Neuronal stem cell (in vitro differentiated cells): ENCODE measurements around the gene TCEAL3.
A peak's percentile ranks its signal among the peaks of the same experiment; 100 is the strongest.

Experiments used
- DNase-seq: peaks from one replicate; pipeline ENCODE4 v3.0.0-alpha.2; 2013; ENCODE audit warnings: low spot score
- H2AFZ ChIP-seq: one replicate; pipeline ENCODE4 v1.6.1; 2013; ENCODE audit warnings: mild to moderate bottlenecking, low read length, inconsistent platforms
- H2AK5ac ChIP-seq: 2 replicates; pipeline ENCODE4 v1.6.1; 2013; ENCODE audit warnings: low read depth, mild to moderate bottlenecking, inconsistent platforms, low read length, moderate library complexity, mixed read lengths
- H2BK120ac ChIP-seq: 2 replicates; pipeline ENCODE4 v1.6.1; 2013; ENCODE audit warnings: low read depth, mild to moderate bottlenecking, inconsistent platforms, low read length, moderate library complexity, mixed read lengths
- H2BK12ac ChIP-seq: one replicate; pipeline ENCODE4 v1.6.1; 2013; ENCODE audit warnings: low read length, inconsistent platforms
- H2BK15ac ChIP-seq: 2 replicates; pipeline ENCODE4 v1.6.1; 2013; ENCODE audit warnings: mild to moderate bottlenecking, low read length, inconsistent platforms, mixed read lengths
- H2BK5ac ChIP-seq: one replicate; pipeline ENCODE4 v1.6.1; 2013; ENCODE audit warnings: inconsistent platforms, mild to moderate bottlenecking, low read length, moderate library complexity
- H3K14ac ChIP-seq: one replicate; pipeline ENCODE4 v1.6.1; 2013; ENCODE audit warnings: low read length, inconsistent platforms
- H3K18ac ChIP-seq: 2 replicates; pipeline ENCODE4 v1.6.1; 2013; ENCODE audit warnings: low read length, inconsistent platforms
- H3K23ac ChIP-seq: 2 replicates; pipeline ENCODE4 v1.6.1; 2013; ENCODE audit warnings: low read depth, mild to moderate bottlenecking, mixed read lengths, low read length, inconsistent platforms; ENCODE audit not compliant: poor library complexity
- H3K27ac ChIP-seq: replicated peaks from 3 replicates; pipeline ENCODE4 v1.5.1; 2013; ENCODE audit warnings: low read length, inconsistent platforms
- H3K27me3 ChIP-seq, 3 experiments: 2 replicates each; pipeline ENCODE4 v1.6.1; 2013; ENCODE audit warnings: low read length in 3 of 3, mild to moderate bottlenecking in 2 of 3, inconsistent platforms in 1 of 3, low read depth in 1 of 3, mixed read lengths in 1 of 3, moderate library complexity in 1 of 3; ENCODE audit not compliant: control insufficient read depth in 3 of 3, insufficient read depth in 3 of 3
- H3K36me3 ChIP-seq, 2 donors: replicated peaks in 1 of 2; 2 replicates each; pipeline ENCODE4 v1.6.1; 2013; ENCODE audit warnings: low read length in 2 of 2; ENCODE audit not compliant: control insufficient read depth in 2 of 2, insufficient read depth in 2 of 2
- H3K4ac ChIP-seq: 2 replicates; pipeline ENCODE4 v1.6.1; 2013; ENCODE audit warnings: inconsistent platforms, mild to moderate bottlenecking, low read length, moderate library complexity
- H3K4me1 ChIP-seq, 2 donors: 1 replicate in 1 of 2; 2 replicates in 1 of 2; pipeline ENCODE4 v1.6.1; 2013; ENCODE audit warnings: low read length in 2 of 2, low read depth in 1 of 2; ENCODE audit not compliant: control insufficient read depth in 2 of 2, insufficient read depth in 1 of 2
- H3K4me2 ChIP-seq: one replicate; pipeline ENCODE4 v1.6.1; 2013; ENCODE audit warnings: mild to moderate bottlenecking, low read length, inconsistent platforms; ENCODE audit not compliant: insufficient read depth, poor library complexity, severe bottlenecking
- H3K4me3 ChIP-seq, 2 donors: 2 replicates each; pipeline ENCODE4 v1.5.1; 2013; ENCODE audit warnings: low read length in 2 of 2, mild to moderate bottlenecking in 2 of 2, inconsistent platforms in 1 of 2, moderate library complexity in 1 of 2
- H3K79me1 ChIP-seq: one replicate; pipeline ENCODE4 v1.6.1; 2013; ENCODE audit warnings: low read depth, mild to moderate bottlenecking, inconsistent platforms, low read length, moderate library complexity
- H3K9ac ChIP-seq: one replicate; pipeline ENCODE4 v1.6.1; 2013; ENCODE audit warnings: mild to moderate bottlenecking, low read depth, low read length, inconsistent platforms; ENCODE audit not compliant: poor library complexity
- H3K9me3 ChIP-seq, 2 donors: replicated peaks in 1 of 2; 2 replicates each; pipeline versions ENCODE3 to v1.6.1; 2013; ENCODE audit warnings: low read length in 2 of 2, mild to moderate bottlenecking in 2 of 2, inconsistent platforms in 1 of 2, low read depth in 1 of 2, mixed read lengths in 1 of 2, moderate library complexity in 1 of 2; ENCODE audit not compliant: control insufficient read depth in 2 of 2, insufficient read depth in 1 of 2
- H4K8ac ChIP-seq: one replicate; pipeline ENCODE4 v1.6.1; 2013; ENCODE audit warnings: low read depth, mild to moderate bottlenecking, inconsistent platforms, low read length, moderate library complexity
- H4K91ac ChIP-seq: one replicate; pipeline ENCODE4 v1.6.1; 2013; ENCODE audit warnings: low read length, low read depth, mild to moderate bottlenecking, inconsistent platforms; ENCODE audit not compliant: poor library complexity
- WGBS, 2 donors: extraction: QIAGEN DNeasy Blood & Tissue Kit; methylation state at CpG; one replicate each; pipeline ENCODE4 v1.1.7; 2013; ENCODE audit warnings: missing lambda C conversion rate in 2 of 2, mixed read lengths in 1 of 2; ENCODE audit not compliant: insufficient read length in 2 of 2, insufficient replicate concordance in 1 of 2; ENCODE audit errors: extremely low coverage in 2 of 2; 5-methylcytosine and 5-hydroxymethylcytosine counted together

Gene TCEAL3

GRCh38 chrX:103584596-103584995 lies 23.2 kb upstream of the TCEAL3 start:
- no peak for DNase-seq
- H3K4me3 ChIP-seq: peak overlapping the region in 1 of 2 donors; percentile 56
- WGBS, 2 donors: no CpG with 5 or more reads among the region's 3 CpGs

GRCh38 chrX:103585411-103586313 lies 22.1 kb upstream of the TCEAL3 start, which contains the start of gene TCEAL4:
TCEAL4 (plus strand) TSS chrX:103585515; CDS start chrX:103586676, 1,161 bp downstream.
- Histone ChIP-seq H3K4me2 (peak within 1 kb of the TSS; percentile 54), H3K14ac (peak within 1 kb of the TSS; percentile 82), H4K8ac (no peak within 1 kb of the TSS), H2AFZ (peak within 1 kb of the TSS; percentile 89), H2BK120ac (no peak within 1 kb of the TSS), H4K91ac (no peak within 1 kb of the TSS), H2BK15ac (no peak within 1 kb of the TSS), H3K4me3 (peak within 1 kb of the TSS; percentile 56 to 93), H3K4me1 (no peaks in the 10 kb centered on the region), H2AK5ac (no peak within 1 kb of the TSS), H3K4ac (no peak within 1 kb of the TSS), H2BK5ac (no peak within 1 kb of the TSS), H3K27ac (no peak within 1 kb of the TSS), H3K9ac (peak within 1 kb of the TSS; percentile 84), H3K23ac (no peak within 1 kb of the TSS), H3K18ac (peak within 1 kb of the TSS; percentile 89), H3K79me1 (peaks cover 3% of the 10 kb centered on the region), H2BK12ac (no peak within 1 kb of the TSS), H3K36me3 (peaks cover 0 to 25% of the 10 kb centered on the region in 2 donors), H3K9me3 (no peaks in the 10 kb centered on the region), H3K27me3 (no peaks in the 10 kb centered on the region)
- no peak for DNase-seq
- no CpG with 5 or more reads among the region's 56 CpGs for WGBS, 2 donors

More at GRCh38 chrX:103584596-103584995, 23.2 kb upstream of the TCEAL3 start:
- no peak overlapping the region for H2BK120ac ChIP-seq
- H3K14ac ChIP-seq: no peak overlapping the region
- no peak overlapping the region for H2BK12ac ChIP-seq
- H3K18ac ChIP-seq: no peak overlapping the region
- H3K4me1 ChIP-seq: no peaks in the 10 kb centered on the region
- H2BK5ac ChIP-seq: no peak overlapping the region
- no peaks in the 10 kb centered on the region for H3K27me3 ChIP-seq
- H3K4ac ChIP-seq: no peak overlapping the region
- no peak overlapping the region for H4K8ac ChIP-seq
- no peak overlapping the region for H3K9ac ChIP-seq
- no peak overlapping the region for H4K91ac ChIP-seq
- no peak overlapping the region for H2BK15ac ChIP-seq
- H3K27ac ChIP-seq: no peak overlapping the region
- peaks cover 0 to 25% of the 10 kb centered on the region in 2 donors for H3K36me3 ChIP-seq
- no peaks in the 10 kb centered on the region for H3K9me3 ChIP-seq
- no peak overlapping the region for H3K23ac ChIP-seq
- no peak overlapping the region for H3K4me2 ChIP-seq
- peak overlapping the region; percentile 89 for H2AFZ ChIP-seq
- H3K79me1 ChIP-seq: peaks cover 3% of the 10 kb centered on the region
- H2AK5ac ChIP-seq: no peak overlapping the region

GRCh38 chrX:103586314-103586646 lies 21.5 kb upstream of the TCEAL3 start:
- Histone ChIP-seq H3K9ac (no peak overlapping the region), H3K9me3 (no peaks in the 10 kb centered on the region), H3K4me1 (no peaks in the 10 kb centered on the region), H4K91ac (no peak overlapping the region), H4K8ac (no peak overlapping the region), H3K36me3 (peaks cover 0 to 25% of the 10 kb centered on the region in 2 donors), H2AFZ (peak overlapping the region; percentile 89), H3K14ac (no peak overlapping the region), H3K27ac (no peak overlapping the region), H3K4me2 (peak overlapping the region; percentile 54), H3K79me1 (peaks cover 3% of the 10 kb centered on the region), H2BK120ac (no peak overlapping the region), H2BK5ac (no peak overlapping the region), H3K4me3 (peak overlapping the region; percentile 56 to 93), H3K27me3 (no peaks in the 10 kb centered on the region), H3K18ac (no peak overlapping the region), H2AK5ac (no peak overlapping the region), H2BK12ac (no peak overlapping the region), H2BK15ac (no peak overlapping the region), H3K23ac (no peak overlapping the region), H3K4ac (no peak overlapping the region)
- no CpG with 5 or more reads among the region's 5 CpGs for WGBS, 2 donors
- DNase-seq: no peak

GRCh38 chrX:103586659-103587058 lies 21.1 kb upstream of the TCEAL3 start:
- no peak overlapping the region for H2AFZ ChIP-seq

More at GRCh38 chrX:103586659-103587058, 21.1 kb upstream of the TCEAL3 start:
- no peak overlapping the region for H3K4ac ChIP-seq
- H3K27me3 ChIP-seq: no peaks in the 10 kb centered on the region
- no peak overlapping the region for H4K91ac ChIP-seq
- H3K9ac ChIP-seq: no peak overlapping the region
- H3K4me3 ChIP-seq: peak overlapping the region in 1 of 2 donors; percentile 56
- no peaks in the 10 kb centered on the region for H3K9me3 ChIP-seq
- peaks cover 3% of the 10 kb centered on the region for H3K79me1 ChIP-seq
- no peak overlapping the region for H3K4me2 ChIP-seq
- no peak overlapping the region for H3K14ac ChIP-seq
- no peak overlapping the region for H2BK12ac ChIP-seq
- H4K8ac ChIP-seq: no peak overlapping the region
- DNase-seq: no peak
- WGBS, 2 donors: no CpG with 5 or more reads among the region's 4 CpGs
- H3K4me1 ChIP-seq: no peaks in the 10 kb centered on the region
- no peak overlapping the region for H2BK120ac ChIP-seq
- H3K18ac ChIP-seq: no peak overlapping the region
- H2BK5ac ChIP-seq: no peak overlapping the region
- no peak overlapping the region for H2BK15ac ChIP-seq
- H3K36me3 ChIP-seq: peaks cover 0 to 25% of the 10 kb centered on the region in 2 donors
- no peak overlapping the region for H2AK5ac ChIP-seq
- H3K23ac ChIP-seq: no peak overlapping the region
- H3K27ac ChIP-seq: no peak overlapping the region
